GM21423 (cell line): ENCODE data around the gene DPH3.

Experiments
- ATAC-seq: cut with Tn5 transposase; IDR thresholded peaks from one replicate; pipeline ENCODE4 v1.9.1; 2021; ENCODE audit warnings: mild to moderate bottlenecking, moderate library complexity; ENCODE audit not compliant: unreplicated experiment

Gene DPH3

GRCh38 chr3:16294844-16295243 lies 30.1 kb upstream of the DPH3 start:
- ATAC-seq = no peak

- ATAC-seq = peak; percentile 44
Measured at GRCh38 chr3:16290827-16291196, 26.1 kb upstream of the DPH3 start.

DNA sequence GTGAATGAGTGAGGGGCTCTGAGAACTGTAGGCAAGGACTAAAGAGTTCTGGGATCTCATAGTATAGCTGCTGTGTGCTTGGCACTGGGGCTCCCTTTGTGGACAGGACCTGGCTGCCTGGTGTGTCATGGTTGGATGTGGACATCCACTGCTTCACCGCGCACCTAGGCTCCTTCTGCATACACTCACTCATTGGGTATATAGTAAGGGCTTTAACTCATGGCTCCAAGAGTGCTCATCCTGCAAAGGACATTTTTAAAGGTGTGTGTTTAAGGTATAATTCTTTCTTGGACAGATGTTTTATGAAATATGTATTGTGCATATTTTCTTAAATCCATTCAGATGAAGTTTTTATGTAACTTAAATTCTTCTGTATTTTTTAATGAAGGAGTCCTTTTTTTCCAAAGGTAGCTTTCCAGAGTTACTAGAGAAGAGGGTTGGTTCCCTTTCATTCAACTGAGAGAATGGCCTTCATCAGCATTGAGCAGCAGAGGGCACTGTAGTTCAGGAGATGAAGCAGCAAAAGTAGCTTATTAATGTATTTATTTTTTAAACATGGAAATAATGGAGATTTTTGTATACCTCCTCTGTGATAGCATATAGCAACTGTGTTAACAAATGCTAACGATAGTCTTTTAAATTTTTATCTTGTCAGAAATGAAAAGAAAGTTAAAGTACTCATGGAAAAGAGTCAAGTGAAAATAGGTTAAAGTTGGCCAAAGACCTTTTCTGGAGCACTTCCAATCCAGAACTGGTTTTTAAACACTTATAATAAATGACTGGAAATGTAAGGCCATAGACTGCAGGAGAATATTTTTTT lies 25.5 kb upstream of the DPH3 start:
- no peak for ATAC-seq

DNA sequence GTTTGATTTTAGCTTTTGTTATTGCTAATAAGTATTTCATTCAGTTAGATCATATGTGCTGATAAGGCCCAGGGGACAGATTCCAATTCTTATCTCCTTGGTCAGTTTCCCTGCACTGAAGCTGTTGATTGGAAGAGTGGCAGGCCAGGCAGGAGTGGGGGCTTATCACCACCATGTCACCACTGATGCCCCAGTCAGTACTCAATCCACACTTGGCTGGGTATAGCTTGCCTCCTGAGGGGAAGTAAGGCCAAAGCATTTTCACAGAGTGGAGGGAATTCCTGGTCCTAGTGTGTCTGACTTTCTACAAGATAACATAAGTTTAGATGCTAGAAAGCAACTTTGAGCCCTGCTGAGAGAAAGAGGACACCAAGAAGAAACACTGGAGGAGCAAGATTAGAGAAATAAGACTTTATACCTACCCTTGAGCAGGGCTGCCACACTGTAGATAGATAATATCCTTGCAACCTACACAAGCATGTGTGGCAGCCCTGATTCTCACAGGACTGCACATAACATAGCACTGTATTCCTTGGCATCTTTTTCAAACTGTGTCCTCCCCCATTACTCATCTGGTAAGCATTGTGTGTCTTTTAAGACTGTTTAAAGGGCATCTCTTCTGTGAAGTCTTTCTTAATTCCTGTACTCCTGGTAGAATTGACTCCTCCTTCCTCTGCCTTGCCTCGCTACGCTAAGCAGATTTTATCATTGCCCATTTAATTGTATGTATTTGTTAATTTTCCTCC lies 24.6 kb upstream of the DPH3 start:
- no peak for ATAC-seq

DNA sequence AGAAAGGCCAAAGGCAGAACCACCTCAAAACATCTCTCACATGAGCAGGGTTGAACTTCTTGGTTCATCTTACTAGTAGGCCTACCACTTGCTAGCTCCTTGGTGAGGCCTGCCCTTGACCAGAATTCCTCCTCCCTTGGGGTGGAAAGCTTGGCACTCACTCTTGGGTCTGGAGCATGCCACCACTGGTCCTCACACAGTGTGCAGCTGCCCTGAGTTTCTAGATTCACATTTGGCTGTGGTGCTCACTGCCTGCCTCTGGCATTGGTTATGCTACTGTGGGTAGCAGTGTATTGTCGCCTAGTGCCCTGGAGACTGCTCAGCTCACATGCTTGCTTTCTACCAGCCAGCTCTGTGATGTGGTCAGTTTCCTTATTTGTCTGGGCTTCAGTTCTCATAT lies 23.9 kb upstream of the DPH3 start:
- ATAC-seq = no peak

- ATAC-seq = no peak
Measured at GRCh38 chr3:16286751-16287543, 22.2 kb upstream of the DPH3 start.

GRCh38 chr3:16286161-16286560 lies 21.4 kb upstream of the DPH3 start:
- ATAC-seq = no peak

GRCh38 chr3:16284633-16285032 lies 19.9 kb upstream of the DPH3 start:
- ATAC-seq = no peak

DNA sequence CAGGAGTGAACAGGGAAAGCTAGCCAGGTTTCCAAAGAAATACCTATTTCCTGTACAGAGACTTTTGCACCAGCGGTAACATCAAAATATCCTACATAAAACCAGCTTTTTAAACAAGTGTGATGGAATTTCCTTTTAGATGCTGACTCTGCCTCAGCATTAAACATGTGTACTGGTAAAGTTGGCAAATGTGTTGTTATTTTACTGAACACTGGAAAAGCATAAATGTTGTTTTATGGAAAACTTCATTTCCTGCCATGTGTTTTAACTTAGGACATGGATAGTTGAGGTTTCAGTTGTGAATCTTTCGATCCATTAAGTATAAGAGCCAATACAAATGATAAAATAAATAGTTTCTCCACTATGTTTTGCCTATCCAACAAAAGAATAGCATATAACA lies 15.9 kb upstream of the DPH3 start:
- ATAC-seq = no peak

DNA sequence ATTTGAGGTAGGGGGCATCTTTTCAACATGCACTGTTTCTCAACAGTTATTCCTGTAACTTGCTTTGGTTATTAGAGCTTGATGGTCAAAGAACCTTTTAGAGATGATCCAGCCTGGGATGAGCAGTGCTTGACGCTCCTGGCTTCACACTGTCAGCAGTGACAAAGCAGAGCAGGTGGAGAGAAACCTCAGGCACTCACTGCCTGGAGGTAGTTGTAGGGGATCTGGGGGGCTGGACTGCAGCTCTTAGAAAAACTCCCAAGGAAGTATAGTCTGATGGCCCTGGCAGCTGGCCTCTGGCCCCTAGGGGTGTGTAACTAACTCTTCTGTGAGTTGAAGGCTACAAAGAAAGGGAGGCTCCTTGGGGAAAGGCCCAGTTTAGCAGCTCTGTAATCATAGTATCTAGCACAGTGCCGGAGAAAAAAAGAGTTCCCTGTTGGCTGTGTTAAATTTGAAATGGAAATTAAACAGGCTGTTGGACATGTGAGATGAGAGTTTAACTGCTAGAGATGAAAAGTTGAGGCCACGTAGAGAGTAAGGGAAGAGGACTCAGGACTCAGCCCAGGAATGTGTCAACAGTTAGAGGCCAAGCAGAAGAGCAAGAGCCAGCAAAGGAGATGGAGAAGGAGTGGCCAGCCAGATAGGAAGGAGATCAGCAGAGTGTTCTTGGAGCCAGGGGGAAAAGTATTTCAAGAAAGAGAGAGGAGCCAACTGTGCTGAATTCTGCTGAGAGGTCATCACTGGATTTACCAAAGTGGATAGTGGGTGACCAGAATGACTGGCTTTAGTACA lies 14.5 kb upstream of the DPH3 start:
- no peak for ATAC-seq

GRCh38 chr3:16277471-16277870 lies 12.7 kb upstream of the DPH3 start:
- no peak for ATAC-seq

DNA sequence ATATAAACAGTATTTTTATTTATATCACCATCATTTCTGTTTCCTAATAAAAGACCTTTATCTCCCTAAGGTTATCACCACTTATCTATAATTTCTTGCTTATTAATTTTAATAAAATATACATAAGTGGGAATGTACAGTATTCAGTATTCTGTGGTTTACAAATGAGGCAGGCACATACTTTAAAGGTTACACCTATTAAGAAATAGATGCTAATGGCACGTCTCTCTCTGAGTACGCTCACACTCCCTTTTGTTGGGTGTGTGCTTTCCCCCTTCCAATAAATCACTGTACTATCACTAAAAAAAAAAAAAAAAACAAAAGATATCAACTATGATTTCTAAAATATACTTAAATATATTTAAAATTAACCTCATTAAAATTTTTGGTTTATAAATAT lies 9.1 kb upstream of the DPH3 start:
- no peak for ATAC-seq

DNA sequence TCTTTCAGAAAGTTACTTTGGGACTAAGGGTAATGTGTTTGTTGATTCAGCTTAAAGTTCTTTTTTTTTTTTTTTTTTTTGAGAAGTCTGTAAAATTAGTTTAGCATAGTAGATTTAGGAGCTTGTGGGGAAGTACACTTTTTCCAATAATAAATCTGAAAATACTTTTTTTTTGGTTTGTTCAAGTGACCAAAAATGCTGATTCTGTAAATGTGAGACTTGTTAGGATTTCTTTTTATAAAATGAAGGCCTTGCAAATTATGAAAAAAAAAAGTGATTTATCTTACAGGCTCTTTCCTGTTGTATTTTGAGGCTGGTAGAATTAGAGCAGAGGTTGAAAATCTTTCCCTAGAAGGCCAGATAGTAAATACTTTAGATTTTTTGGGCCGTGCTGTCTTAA lies 7.8 kb upstream of the DPH3 start:
- no peak for ATAC-seq

GRCh38 chr3:16270855-16271254 lies 6.1 kb upstream of the DPH3 start:
- ATAC-seq = no peak

GRCh38 chr3:16266714-16267113 lies 2.0 kb upstream of the DPH3 start:
- ATAC-seq = no peak

DNA sequence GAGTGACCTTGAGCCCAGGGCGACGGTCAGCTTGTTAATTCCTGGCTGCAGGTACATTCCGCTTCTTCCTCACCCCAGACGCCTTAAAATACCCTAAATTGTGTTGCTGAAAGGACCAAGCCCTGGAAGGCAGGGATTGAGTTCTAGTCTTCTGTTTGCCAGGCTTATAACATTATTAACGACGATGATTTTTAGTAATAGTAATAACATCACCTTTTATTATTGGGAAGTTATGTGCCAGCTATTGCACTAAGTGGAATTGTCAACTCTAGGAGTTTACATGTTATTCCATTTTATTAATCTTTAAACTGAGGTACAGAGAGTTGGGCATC lies 678 bp upstream of the DPH3 start:
- ATAC-seq = no peak

- peak; percentile 1 for ATAC-seq
Measured at GRCh38 chr3:16264174-16264707, 502 bp downstream of the DPH3 start.

DNA sequence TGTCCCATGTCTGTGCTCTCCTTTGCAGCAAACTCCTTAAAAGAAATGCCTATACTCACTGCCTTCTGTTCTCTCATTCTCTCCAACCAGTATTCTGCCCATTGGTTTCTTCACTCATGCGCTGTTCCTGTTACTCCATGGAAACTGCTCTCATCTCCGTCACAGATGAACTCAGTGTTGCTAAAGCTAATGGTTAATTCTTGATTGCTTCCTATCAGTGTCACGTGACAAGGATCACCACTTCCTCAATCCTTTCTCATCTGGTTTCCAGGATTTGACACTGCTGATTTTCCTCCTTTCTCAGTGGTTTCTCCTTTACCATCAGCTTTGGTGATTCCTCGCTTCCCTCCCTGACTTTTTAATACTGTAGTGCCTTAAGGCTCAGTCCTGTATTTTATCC lies 2.6 kb downstream of the DPH3 start:
- ATAC-seq = no peak

DNA sequence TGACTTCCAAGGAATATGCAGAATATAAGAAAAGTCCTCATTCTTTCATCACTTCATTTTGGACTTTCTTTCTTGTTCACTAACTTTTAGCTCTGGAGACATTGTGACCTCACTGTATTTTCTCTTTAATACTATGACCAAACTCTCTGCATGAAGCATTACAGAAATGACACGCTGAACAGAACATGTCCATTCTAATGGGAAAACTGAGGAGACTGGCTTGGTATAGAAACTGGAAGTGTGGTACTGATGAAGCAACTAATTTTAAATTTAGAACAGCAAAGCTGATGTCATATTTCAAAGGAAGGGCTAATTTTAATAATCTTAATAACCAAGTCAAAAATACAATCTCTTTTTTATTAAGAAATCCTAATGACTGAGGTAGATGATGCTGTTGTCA lies 4.7 kb downstream of the DPH3 start:
- no peak for ATAC-seq

GRCh38 chr3:16258866-16259265 lies 5.9 kb downstream of the DPH3 start:
- no peak for ATAC-seq

DNA sequence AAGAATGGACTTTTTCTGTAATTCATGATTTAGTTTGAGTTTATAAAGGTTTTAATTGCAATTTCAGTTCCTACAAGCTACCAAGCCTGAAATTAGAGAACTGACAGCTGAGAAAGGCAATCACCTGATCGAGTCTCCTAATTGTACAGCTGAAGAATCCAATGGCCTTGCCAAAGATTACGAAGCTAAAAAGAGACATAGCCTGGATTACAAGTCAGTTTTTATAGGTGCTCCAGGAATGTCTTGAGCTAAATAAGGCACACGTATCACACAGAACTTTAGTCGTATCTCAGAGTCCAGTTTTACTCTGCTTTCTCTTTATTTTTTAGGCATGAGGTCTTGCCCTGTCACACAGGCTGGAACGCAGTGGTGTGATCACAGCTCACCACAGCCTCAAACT lies 6.6 kb downstream of the DPH3 start:
- ATAC-seq = no peak
